Measurements from ENCODE around the gene SPOCK3. TPM values are rescaled to one million over a fixed set of nuclear protein-coding genes. Genes with fewer than 3 reads are reported as not detected.

The SPOCK3 gene
- total and polyA plus RNA-seq, 4 donors, result 0.08 to 0.42 (median 0.24) TPM

GRCh38 chr4:166903408-166903807, 330.9 kb downstream of the SPOCK3 start:
- peaks cover 0 to 2% (median 0%) of the 10 kb centered on the region in 4 donors for H3K9me3 ChIP-seq (ENCODE audit: control insufficient read depth in 4 of 4, low read length in 3 of 4)
- no peaks in the 10 kb centered on the region for H3K4me1 ChIP-seq (ENCODE audit: control insufficient read depth in 4 of 4, insufficient read depth in 4 of 4, low read length in 3 of 4)
- H3K9ac ChIP-seq (ENCODE audit: low read depth in 1 of 2, low read length in 2 of 2), result no peak overlapping the region
- peaks cover 0 to 2% (median 0%) of the 10 kb centered on the region in 4 donors for H3K27me3 ChIP-seq (ENCODE audit: control insufficient read depth in 4 of 4, insufficient read depth in 4 of 4, low read length in 3 of 4)
- H3K36me3 ChIP-seq (ENCODE audit: control insufficient read depth in 4 of 4, insufficient read depth in 3 of 4, low read depth in 1 of 4, low read length in 3 of 4), result no peaks in the 10 kb centered on the region
- 87% methylated on average over 5 of the region's 5 CpGs for WGBS
- TF ChIP-seq JUND (IDR thresholded peaks at IDR 0.05) (no peak), SP1 (IDR thresholded peaks at IDR 0.05) (no peak)
- no peak overlapping the region for H3K4me3 ChIP-seq (ENCODE audit: low read depth in 1 of 3, low read length in 3 of 3)
- H3K27ac ChIP-seq (ENCODE audit: low read depth in 1 of 2, low read length in 2 of 2), result no peak overlapping the region
- DNase-seq (ENCODE audit: low spot score), result no peak

- Histone ChIP-seq H3K9me3 (ENCODE audit: control insufficient read depth in 4 of 4, low read length in 3 of 4) (peaks cover 0 to 2% (median 0%) of the 10 kb centered on the region in 4 donors), H3K36me3 (ENCODE audit: control insufficient read depth in 4 of 4, insufficient read depth in 3 of 4, low read depth in 1 of 4, low read length in 3 of 4) (no peaks in the 10 kb centered on the region), H3K4me1 (ENCODE audit: control insufficient read depth in 4 of 4, insufficient read depth in 4 of 4, low read length in 3 of 4) (no peaks in the 10 kb centered on the region), H3K9ac (ENCODE audit: low read depth in 1 of 2, low read length in 2 of 2) (no peak overlapping the region), H3K27me3 (ENCODE audit: control insufficient read depth in 4 of 4, insufficient read depth in 4 of 4, low read length in 3 of 4) (peaks cover 0 to 2% (median 0%) of the 10 kb centered on the region in 4 donors), H3K4me3 (ENCODE audit: low read depth in 1 of 3, low read length in 3 of 3) (no peak overlapping the region), H3K27ac (ENCODE audit: low read depth in 1 of 2, low read length in 2 of 2) (no peak overlapping the region)
- DNase-seq (ENCODE audit: low spot score), result no peak
- WGBS, result 44% methylated on average over 1 of the region's 1 CpG
- TF ChIP-seq HNF4G (IDR thresholded peaks at IDR 0.05), result no peak
- no peak for TF ChIP-seq TAF1 (conservative IDR thresholded peaks at IDR 0.05)
- TF ChIP-seq CTCF (IDR thresholded peaks at IDR 0.05; ENCODE audit: low read depth, low read length, missing input control), result no peak
- TF ChIP-seq NR2F2 (IDR thresholded peaks at IDR 0.05), result no peak
- TF ChIP-seq EGR1 (IDR thresholded peaks at IDR 0.05; ENCODE audit: low read depth in 2 of 2), result no peak
- TF ChIP-seq RXRA (IDR thresholded peaks at IDR 0.05), result no peak
- TF ChIP-seq FOXA2 (IDR thresholded peaks at IDR 0.05), result no peak
- TF ChIP-seq RAD21 (IDR thresholded peaks at IDR 0.05), result no peak
- TF ChIP-seq ZBTB33 (IDR thresholded peaks at IDR 0.05), result no peak
- no peak for TF ChIP-seq MAX (IDR thresholded peaks at IDR 0.05)
- no peak for TF ChIP-seq JUND (IDR thresholded peaks at IDR 0.05)
- no peak for TF ChIP-seq HNF4A (conservative IDR thresholded peaks at IDR 0.05)
- TF ChIP-seq ATF3 (IDR thresholded peaks at IDR 0.05), result no peak
- no peak for TF ChIP-seq GABPA (IDR thresholded peaks at IDR 0.05 in 1 of 2, conservative IDR thresholded peaks at IDR 0.05 in 1 of 2)
- no peak for TF ChIP-seq FOXA1 (IDR thresholded peaks at IDR 0.05)
- TF ChIP-seq REST (IDR thresholded peaks at IDR 0.05), result no peak
Measured at GRCh38 chr4:166902941-166903340, 331.4 kb downstream of the SPOCK3 start.

All from liver (tissue), 9 donors.